Measurements from ENCODE around the gene DISC1. TPM values are rescaled to one million over a fixed set of nuclear protein-coding genes. Genes with fewer than 3 reads are reported as not detected.

DISC1 gene
- total RNA-seq, 2 experiments from 2014 or later, result 3.5 to 5.0 TPM

GRCh38 chr1:231612393-231613089 lies 14.0 kb upstream of the DISC1 start:
- Mint-ChIP-seq H3K27ac (peak overlapping the region; percentile 89), H3K9me3 (peaks cover 13% of the 10 kb centered on the region), H3K4me3 (peak overlapping the region; percentile 63), H3K27me3 (no peaks in the 10 kb centered on the region), H3K4me1 (ENCODE audit: low read depth) (peaks cover 44% of the 10 kb centered on the region), H3K36me3 (ENCODE audit: low read depth) (peaks cover 13% of the 10 kb centered on the region)
- POLR2A ChIA-PET, result interaction anchor here (1.0 to 1.6 kb wide), 3 partner anchors 14 to 263 kb away, joined by 3 read pairs; partner anchors contain the start of gene DISC1
- DNase-seq, result peak; percentile 77
- intact Hi-C loops (cut with micrococcal nuclease), result no loop called here
- ATAC-seq, result peak; percentile 80
- CTCF ChIA-PET, result no interaction called here
- TF ChIP-seq CTCF (IDR thresholded peaks at IDR 0.05), result no peak

GRCh38 chr1:231613419-231614349 lies 12.9 kb upstream of the DISC1 start:
- ChIA-PET CTCF (interaction anchor here (1.0 to 1.5 kb wide), 2 partner anchors 13 to 252 kb away, joined by 3 read pairs; partner anchors contain the start of gene DISC1), POLR2A (interaction anchor here (0.8 to 1.3 kb wide), 2 partner anchors 12 to 276 kb away, joined by 3 read pairs; partner anchors contain the start of genes DISC1 and EXOC8)
- peaks cover 44% of the 10 kb centered on the region for H3K4me1 Mint-ChIP-seq (ENCODE audit: low read depth)
- H3K27me3 Mint-ChIP-seq, result no peaks in the 10 kb centered on the region
- H3K4me3 Mint-ChIP-seq, result no peak overlapping the region
- peaks cover 13% of the 10 kb centered on the region for H3K36me3 Mint-ChIP-seq (ENCODE audit: low read depth)
- no peak for TF ChIP-seq CTCF (IDR thresholded peaks at IDR 0.05)
- ATAC-seq (no peak), DNase-seq (no peak)
- H3K9me3 Mint-ChIP-seq, result peaks cover 13% of the 10 kb centered on the region
- H3K27ac Mint-ChIP-seq, result peak overlapping the region; percentile 89
- intact Hi-C loops (cut with micrococcal nuclease), result no loop called here

- ChIA-PET POLR2A (no interaction called here), CTCF (interaction anchor here (1.2 to 1.8 kb wide), 2 partner anchors 13 to 18 kb away, joined by 5 read pairs; no protein-coding TSS in a partner anchor)
- Mint-ChIP-seq H3K27me3 (no peaks in the 10 kb centered on the region), H3K9me3 (peaks cover 13% of the 10 kb centered on the region), H3K36me3 (ENCODE audit: low read depth) (peaks cover 13% of the 10 kb centered on the region), H3K4me1 (ENCODE audit: low read depth) (peaks cover 33% of the 10 kb centered on the region), H3K27ac (no peak overlapping the region), H3K4me3 (no peak overlapping the region)
- TF ChIP-seq CTCF (IDR thresholded peaks at IDR 0.05), result no peak
- no peak for DNase-seq
- no peak for ATAC-seq
- intact Hi-C loops (cut with micrococcal nuclease), result no loop called here
These were observed 9.9 kb upstream of the DISC1 start for GRCh38 chr1:231616667-231617066.

- H3K9me3 Mint-ChIP-seq, result peaks cover 11% of the 10 kb centered on the region
- no peak for TF ChIP-seq CTCF (IDR thresholded peaks at IDR 0.05)
- H3K36me3 Mint-ChIP-seq (ENCODE audit: low read depth), result peaks cover 11% of the 10 kb centered on the region
- H3K4me1 Mint-ChIP-seq (ENCODE audit: low read depth), result peaks cover 13% of the 10 kb centered on the region
- ATAC-seq (no peak), DNase-seq (no peak)
- intact Hi-C loops (cut with micrococcal nuclease), result no loop called here
- no peaks in the 10 kb centered on the region for H3K27me3 Mint-ChIP-seq
- ChIA-PET POLR2A (no interaction called here), CTCF (interaction anchor here (0.9 kb wide), 1 partner anchor 281 kb away, joined by 5 read pairs; the partner anchor contains the start of gene EXOC8)
- H3K4me3 Mint-ChIP-seq, result no peak overlapping the region
- H3K27ac Mint-ChIP-seq, result no peak overlapping the region
These were observed 7.9 kb upstream of the DISC1 start for GRCh38 chr1:231618609-231619256.

Measured in activated CD8-positive, alpha-beta T cell treated with anti-CD3 and anti-CD28 coated beads for 36 hours (primary cell).